ES-I3 (cell line): ENCODE measurements around the gene PCGF5.

ENCODE experiments used
- H3K36me3 ChIP-seq: 2 replicates; pipeline ENCODE4 v1.6.1; 2013; ENCODE audit warnings: mild to moderate bottlenecking, low read length, control low read depth, moderate library complexity; ENCODE audit not compliant: insufficient read depth
- H3K4me1 ChIP-seq: 2 replicates; pipeline ENCODE4 v1.6.1; 2013; ENCODE audit warnings: mild to moderate bottlenecking, control low read depth, low read length; ENCODE audit not compliant: insufficient read depth
- H3K9ac ChIP-seq: 2 replicates; pipeline ENCODE4 v1.6.1; 2013; ENCODE audit warnings: low read depth, mild to moderate bottlenecking, low read length, moderate library complexity
- H3K9me3 ChIP-seq: 2 replicates; pipeline ENCODE4 v1.6.1; 2013; ENCODE audit warnings: mild to moderate bottlenecking, low read length, moderate library complexity; ENCODE audit not compliant: control insufficient read depth, insufficient read depth

PCGF5 gene

GRCh38 chr10:91198781-91199180 is 21.7 kb upstream of the PCGF5 start:
- H3K9ac ChIP-seq = no peak overlapping the region
- H3K9me3 ChIP-seq = no peaks in the 10 kb centered on the region; the same call in 1 of the 2 replicates
- no peaks in the 10 kb centered on the region for H3K36me3 ChIP-seq
- H3K4me1 ChIP-seq = no peaks in the 10 kb centered on the region

- Histone ChIP-seq H3K4me1 (peaks cover 10% of the 10 kb centered on the region; the same call in 1 of the 2 replicates), H3K9ac (no peak overlapping the region), H3K36me3 (no peaks in the 10 kb centered on the region), H3K9me3 (no peaks in the 10 kb centered on the region)
These were observed 19.9 kb upstream of the PCGF5 start for GRCh38 chr10:91200314-91201212.

- H3K9me3 ChIP-seq = no peaks in the 10 kb centered on the region
- no peaks in the 10 kb centered on the region for H3K36me3 ChIP-seq
- H3K9ac ChIP-seq = no peak overlapping the region
- H3K4me1 ChIP-seq = peaks cover 13% of the 10 kb centered on the region
These were observed 19.1 kb upstream of the PCGF5 start for GRCh38 chr10:91201213-91201996.

- no peak overlapping the region for H3K9ac ChIP-seq
- no peaks in the 10 kb centered on the region for H3K36me3 ChIP-seq
- H3K9me3 ChIP-seq = no peaks in the 10 kb centered on the region
- peaks cover 16% of the 10 kb centered on the region for H3K4me1 ChIP-seq
These were observed 14.0 kb upstream of the PCGF5 start for GRCh38 chr10:91206427-91206826.

GRCh38 chr10:91206837-91207474 is 13.5 kb upstream of the PCGF5 start:
- H3K4me1 ChIP-seq = peaks cover 16% of the 10 kb centered on the region
- H3K9me3 ChIP-seq = no peaks in the 10 kb centered on the region
- H3K36me3 ChIP-seq = no peaks in the 10 kb centered on the region

GRCh38 chr10:91208642-91209041 is 11.8 kb upstream of the PCGF5 start:
- no peaks in the 10 kb centered on the region for H3K36me3 ChIP-seq
- no peak overlapping the region for H3K9ac ChIP-seq
- peaks cover 16% of the 10 kb centered on the region for H3K4me1 ChIP-seq
- H3K9me3 ChIP-seq = no peaks in the 10 kb centered on the region

More at GRCh38 chr10:91206837-91207474, 13.5 kb upstream of the PCGF5 start:
- no peak overlapping the region for H3K9ac ChIP-seq

- no peaks in the 10 kb centered on the region for H3K9me3 ChIP-seq
- H3K36me3 ChIP-seq = no peaks in the 10 kb centered on the region
- H3K4me1 ChIP-seq = peaks cover 7% of the 10 kb centered on the region; the same call in 1 of the 2 replicates
- no peak overlapping the region for H3K9ac ChIP-seq
These were observed 10.4 kb upstream of the PCGF5 start for GRCh38 chr10:91210014-91210413.

GRCh38 chr10:91210435-91210834 is 10.0 kb upstream of the PCGF5 start:
- no peaks in the 10 kb centered on the region for H3K9me3 ChIP-seq
- no peaks in the 10 kb centered on the region for H3K36me3 ChIP-seq
- no peak overlapping the region for H3K9ac ChIP-seq
- peaks cover 6% of the 10 kb centered on the region; the same call in 1 of the 2 replicates for H3K4me1 ChIP-seq

- H3K4me1 ChIP-seq = 0 out of 2 replicates have a peak, but pooled peaks cover under 1% of the 10 kb centered on the region
- no peaks in the 10 kb centered on the region for H3K9me3 ChIP-seq
- no peaks in the 10 kb centered on the region for H3K36me3 ChIP-seq
- H3K9ac ChIP-seq = no peak overlapping the region
These were observed 8.8 kb upstream of the PCGF5 start for GRCh38 chr10:91211675-91212074.

- Histone ChIP-seq H3K9me3 (no peaks in the 10 kb centered on the region), H3K36me3 (no peaks in the 10 kb centered on the region), H3K9ac (no peak overlapping the region), H3K4me1 (no peaks in the 10 kb centered on the region)
These were observed 5.6 kb upstream of the PCGF5 start for GRCh38 chr10:91214911-91215310.

- H3K36me3 ChIP-seq = no peaks in the 10 kb centered on the region
- H3K9ac ChIP-seq = no peak overlapping the region
- no peaks in the 10 kb centered on the region for H3K9me3 ChIP-seq
- no peaks in the 10 kb centered on the region for H3K4me1 ChIP-seq
These were observed 5.1 kb upstream of the PCGF5 start for GRCh38 chr10:91215384-91215783.

- Histone ChIP-seq H3K4me1 (no peaks in the 10 kb centered on the region), H3K9me3 (no peaks in the 10 kb centered on the region), H3K36me3 (no peaks in the 10 kb centered on the region), H3K9ac (peak overlapping the region; percentile 50; the same call in 1 of the 2 replicates)
These were observed 881 bp upstream of the PCGF5 start for GRCh38 chr10:91219371-91220193.

GRCh38 chr10:91220954-91221675 is 652 bp downstream of the PCGF5 start:
- Histone ChIP-seq H3K9ac (peak overlapping the region; percentile 86), H3K4me1 (no peaks in the 10 kb centered on the region), H3K9me3 (no peaks in the 10 kb centered on the region), H3K36me3 (no peaks in the 10 kb centered on the region)
